DND-41 (cell line): Measurements from ENCODE around the gene SEPTIN3.

Source experiments
- EZH2 ChIP-seq: IDR thresholded peaks from 3 replicates; pipeline ENCODE4 v1.6.1; 2012; ENCODE audit warnings: borderline replicate concordance, low read depth, mild to moderate bottlenecking, moderate library complexity, low read length, inconsistent platforms; ENCODE audit not compliant: severe bottlenecking
- TF ChIP-seq, protein P1 (sequence below): IDR thresholded peaks from 2 replicates; pipeline ENCODE4 v1.5.1; 2012; ENCODE audit warnings: borderline replicate concordance, low read length, moderate library complexity, mild to moderate bottlenecking; ENCODE audit not compliant: poor library complexity, severe bottlenecking; ENCODE audit errors: extremely low read depth

DNA sequence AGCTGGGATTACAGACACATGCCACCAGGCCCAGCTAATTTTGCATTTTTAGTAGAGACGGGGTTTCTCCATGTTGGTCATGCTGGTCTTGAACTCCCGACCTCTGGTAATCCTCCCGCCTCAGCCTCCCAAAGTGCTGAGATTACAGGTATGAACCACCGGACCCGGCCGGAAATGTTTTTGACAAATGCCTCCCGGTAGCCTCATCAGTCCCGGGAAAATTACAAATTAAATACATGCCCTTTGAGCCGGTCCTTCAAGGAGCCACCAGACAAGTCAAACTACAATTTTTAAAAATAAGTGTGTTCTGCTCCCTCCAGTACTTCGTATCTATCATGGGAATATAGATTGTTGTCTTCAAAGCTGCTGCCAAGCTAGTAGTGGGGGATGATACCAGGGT lies 46.9 kb downstream of the SEPTIN3 start:
- TF ChIP-seq EZH2 = no peak
- TF ChIP-seq, protein P1, sequence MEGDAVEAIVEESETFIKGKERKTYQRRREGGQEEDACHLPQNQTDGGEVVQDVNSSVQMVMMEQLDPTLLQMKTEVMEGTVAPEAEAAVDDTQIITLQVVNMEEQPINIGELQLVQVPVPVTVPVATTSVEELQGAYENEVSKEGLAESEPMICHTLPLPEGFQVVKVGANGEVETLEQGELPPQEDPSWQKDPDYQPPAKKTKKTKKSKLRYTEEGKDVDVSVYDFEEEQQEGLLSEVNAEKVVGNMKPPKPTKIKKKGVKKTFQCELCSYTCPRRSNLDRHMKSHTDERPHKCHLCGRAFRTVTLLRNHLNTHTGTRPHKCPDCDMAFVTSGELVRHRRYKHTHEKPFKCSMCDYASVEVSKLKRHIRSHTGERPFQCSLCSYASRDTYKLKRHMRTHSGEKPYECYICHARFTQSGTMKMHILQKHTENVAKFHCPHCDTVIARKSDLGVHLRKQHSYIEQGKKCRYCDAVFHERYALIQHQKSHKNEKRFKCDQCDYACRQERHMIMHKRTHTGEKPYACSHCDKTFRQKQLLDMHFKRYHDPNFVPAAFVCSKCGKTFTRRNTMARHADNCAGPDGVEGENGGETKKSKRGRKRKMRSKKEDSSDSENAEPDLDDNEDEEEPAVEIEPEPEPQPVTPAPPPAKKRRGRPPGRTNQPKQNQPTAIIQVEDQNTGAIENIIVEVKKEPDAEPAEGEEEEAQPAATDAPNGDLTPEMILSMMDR = no peak
